Endodermal cell (in vitro differentiated cells): ENCODE results near the gene GRIK4. TPM values are rescaled to one million over a fixed set of nuclear protein-coding genes. Genes with fewer than 3 reads are reported as not detected.

Experiments
- DNase-seq: peaks from one replicate; pipeline ENCODE4 v3.0.0-alpha.2; 2017
- H3K27ac ChIP-seq: 2 replicates; pipeline ENCODE4 v1.5.1; 2013; ENCODE audit warnings: mild to moderate bottlenecking, low read depth, low read length, moderate library complexity
- H3K27me3 ChIP-seq: 2 replicates; pipeline ENCODE4 v1.6.1; 2013; ENCODE audit warnings: mild to moderate bottlenecking, low read length, moderate library complexity; ENCODE audit not compliant: insufficient read depth, control insufficient read depth, poor library complexity, severe bottlenecking
- H3K36me3 ChIP-seq: 2 replicates; pipeline ENCODE4 v1.7.0; 2013; ENCODE audit warnings: mild to moderate bottlenecking, low read length, moderate library complexity; ENCODE audit not compliant: control insufficient read depth, insufficient read depth
- H3K4me1 ChIP-seq: one replicate; pipeline ENCODE4 v1.7.0; 2013; ENCODE audit warnings: low read length; ENCODE audit not compliant: control insufficient read depth, insufficient read depth
- H3K4me3 ChIP-seq: 2 replicates; pipeline ENCODE4 v1.5.1; 2013; ENCODE audit warnings: mild to moderate bottlenecking, low read length, moderate library complexity
- H3K9ac ChIP-seq: 2 replicates; pipeline ENCODE4 v1.6.1; 2013; ENCODE audit warnings: mild to moderate bottlenecking, low read length, moderate library complexity; ENCODE audit not compliant: poor library complexity, severe bottlenecking; ENCODE audit errors: extremely low read depth
- H3K9me3 ChIP-seq: 2 replicates; pipeline ENCODE4 v1.6.1; 2013; ENCODE audit warnings: mild to moderate bottlenecking, low read length, moderate library complexity; ENCODE audit not compliant: control insufficient read depth
- H3K27ac Mint-ChIP-seq: 2 replicates; pipeline ENCODE4 v1.8.0; 2020; ENCODE audit warnings: mixed read lengths
- H3K27me3 Mint-ChIP-seq: 2 replicates; pipeline ENCODE4 v1.8.0; 2021; ENCODE audit warnings: mild to moderate bottlenecking, mixed read lengths; ENCODE audit not compliant: insufficient read depth
- H3K36me3 Mint-ChIP-seq: 2 replicates; pipeline ENCODE4 v1.8.0; 2020; ENCODE audit warnings: low read depth, mixed read lengths
- H3K4me1 Mint-ChIP-seq: 2 replicates; pipeline ENCODE4 v1.8.0; 2020; ENCODE audit warnings: mixed read lengths
- H3K4me3 Mint-ChIP-seq: 2 replicates; pipeline ENCODE4 v1.8.0; 2020; ENCODE audit warnings: mild to moderate bottlenecking, moderate library complexity, mixed read lengths
- H3K9me3 Mint-ChIP-seq: 2 replicates; pipeline ENCODE4 v1.8.0; 2020; ENCODE audit warnings: mild to moderate bottlenecking, mixed read lengths
- CTCF ChIP-seq: fragments of 200-600 bp; sonication (generic); conservative IDR thresholded peaks from 2 replicates; pipeline ENCODE4 v1.5.0; 2021; ENCODE audit warnings: antibody characterized with exemption, mild to moderate bottlenecking
- WGBS, 2 experiments: methylation state at CpG; one replicate each; pipeline versions ENCODE4 v1.1.5 to v1.1.7; 2013; ENCODE audit warnings: missing lambda C conversion rate in 2 of 2, mixed read lengths in 1 of 2; ENCODE audit not compliant: insufficient coverage in 1 of 2, insufficient read length in 1 of 2; 5-methylcytosine and 5-hydroxymethylcytosine counted together
- total RNA-seq, 2 donors: library from RNA; stranded (reverse); fragmentation: NEBNext Ultra II Directional in 1 of 2; extraction: Animal tissue kit (Norgen Biotek cat#: 25700) in 1 of 2; gene quantifications; 2 replicates in 1 of 2; 3 replicates in 1 of 2; pipeline ENCODE4 v1.2.1, GENCODE V29; 2021

Gene GRIK4
- total RNA-seq, 2 donors from 2014 or later, result 1.7 to 3.5 TPM

- Histone ChIP-seq H3K27me3 (no peaks in the 10 kb centered on the region), H3K27ac (no peak overlapping the region), H3K9me3 (no peaks in the 10 kb centered on the region), H3K4me3 (no peak overlapping the region), H3K4me1 (no peaks in the 10 kb centered on the region), H3K9ac (no peak overlapping the region), H3K36me3 (no peaks in the 10 kb centered on the region)
- no peak for TF ChIP-seq CTCF
- Mint-ChIP-seq H3K4me1 (no peaks in the 10 kb centered on the region), H3K36me3 (no peaks in the 10 kb centered on the region), H3K27ac (no peak overlapping the region), H3K9me3 (no peaks in the 10 kb centered on the region), H3K4me3 (no peak overlapping the region), H3K27me3 (no peaks in the 10 kb centered on the region)
- DNase-seq, result no peak
- WGBS, 2 experiments, result 85 to 94% methylated on average over 8 to 21 of the region's 21 CpGs
Observed at GRCh38 chr11:120814531-120815318, 303.2 kb downstream of the GRIK4 start.

- H3K9me3 Mint-ChIP-seq, result no peaks in the 10 kb centered on the region
- H3K9me3 ChIP-seq, result no peaks in the 10 kb centered on the region
- H3K27ac Mint-ChIP-seq, result no peak overlapping the region
- no peak overlapping the region for H3K4me3 ChIP-seq
- H3K36me3 ChIP-seq, result no peaks in the 10 kb centered on the region
- no peak overlapping the region for H3K27ac ChIP-seq
- peak; percentile 73 for DNase-seq
- H3K4me1 ChIP-seq, result no peaks in the 10 kb centered on the region
- H3K36me3 Mint-ChIP-seq, result no peaks in the 10 kb centered on the region
- no peaks in the 10 kb centered on the region for H3K27me3 ChIP-seq
- peak; percentile 65 for TF ChIP-seq CTCF
- no peak overlapping the region for H3K4me3 Mint-ChIP-seq
- 87 to 98% methylated on average over 7 to 18 of the region's 18 CpGs for WGBS, 2 experiments
- H3K27me3 Mint-ChIP-seq, result no peaks in the 10 kb centered on the region
- no peaks in the 10 kb centered on the region for H3K4me1 Mint-ChIP-seq
- no peak overlapping the region for H3K9ac ChIP-seq
Observed at GRCh38 chr11:120815319-120816100, 304.0 kb downstream of the GRIK4 start.

- no peak overlapping the region for H3K27ac Mint-ChIP-seq
- no peaks in the 10 kb centered on the region for H3K9me3 Mint-ChIP-seq
- no peaks in the 10 kb centered on the region for H3K36me3 Mint-ChIP-seq
- H3K27me3 Mint-ChIP-seq, result no peaks in the 10 kb centered on the region
- Histone ChIP-seq H3K9ac (no peak overlapping the region), H3K27me3 (no peaks in the 10 kb centered on the region), H3K9me3 (no peaks in the 10 kb centered on the region), H3K27ac (no peak overlapping the region), H3K36me3 (no peaks in the 10 kb centered on the region), H3K4me3 (no peak overlapping the region), H3K4me1 (no peaks in the 10 kb centered on the region)
- no peak overlapping the region for H3K4me3 Mint-ChIP-seq
- H3K4me1 Mint-ChIP-seq, result no peaks in the 10 kb centered on the region
- no peak for TF ChIP-seq CTCF
- WGBS, 2 experiments, result 90 to 91% methylated on average over 2 to 4 of the region's 4 CpGs
- DNase-seq, result no peak
Observed at GRCh38 chr11:120816176-120816575, 304.6 kb downstream of the GRIK4 start.
